ENCODE results near the gene VSTM2L. TPM values are rescaled to one million over a fixed set of nuclear protein-coding genes. Genes with fewer than 3 reads are reported as not detected.

Gene VSTM2L
- total RNA-seq, 1 donor from 2014 or later, result 6.2 TPM

DNA sequence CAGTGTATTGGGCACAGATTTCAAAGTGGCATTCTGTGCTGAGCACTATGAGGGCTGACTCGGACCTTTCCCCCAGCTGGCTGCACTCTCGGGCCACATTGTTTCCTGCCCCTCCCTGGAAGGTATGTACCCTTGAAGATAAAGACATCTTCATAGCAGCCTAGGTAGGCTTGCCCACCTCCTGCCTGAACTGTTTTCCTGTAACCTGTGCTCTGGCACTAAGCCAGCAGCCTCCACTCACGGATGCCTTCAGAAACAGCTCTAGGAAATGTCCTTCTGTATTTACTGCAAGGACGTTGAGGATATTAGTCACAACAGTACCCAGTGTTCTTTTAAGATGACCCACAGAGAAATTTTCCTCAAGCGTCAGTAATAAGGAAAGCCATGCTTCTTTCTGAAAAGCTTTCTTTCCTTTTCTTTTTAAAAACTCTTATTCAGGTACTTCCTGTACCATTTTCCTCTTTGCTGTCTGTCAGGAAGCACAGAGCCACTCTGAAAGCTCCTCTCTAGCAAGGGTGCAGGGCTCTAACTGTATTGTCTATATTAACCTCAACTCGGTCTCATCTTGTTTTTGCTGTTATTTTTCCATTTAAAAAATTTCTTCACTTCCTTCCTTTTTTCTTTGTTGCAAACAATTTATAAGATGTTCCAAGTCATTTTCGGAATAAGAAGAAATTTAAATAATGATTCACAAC is 86.8 kb downstream of the VSTM2L start:
- no peaks in the 10 kb centered on the region for H3K27me3 Mint-ChIP-seq
- H3K4me1 Mint-ChIP-seq (ENCODE audit: low read depth), result peaks cover 27% of the 10 kb centered on the region

GRCh38 chr20:37990571-37991151 is 87.7 kb downstream of the VSTM2L start:
- TF ChIP-seq, protein P1, sequence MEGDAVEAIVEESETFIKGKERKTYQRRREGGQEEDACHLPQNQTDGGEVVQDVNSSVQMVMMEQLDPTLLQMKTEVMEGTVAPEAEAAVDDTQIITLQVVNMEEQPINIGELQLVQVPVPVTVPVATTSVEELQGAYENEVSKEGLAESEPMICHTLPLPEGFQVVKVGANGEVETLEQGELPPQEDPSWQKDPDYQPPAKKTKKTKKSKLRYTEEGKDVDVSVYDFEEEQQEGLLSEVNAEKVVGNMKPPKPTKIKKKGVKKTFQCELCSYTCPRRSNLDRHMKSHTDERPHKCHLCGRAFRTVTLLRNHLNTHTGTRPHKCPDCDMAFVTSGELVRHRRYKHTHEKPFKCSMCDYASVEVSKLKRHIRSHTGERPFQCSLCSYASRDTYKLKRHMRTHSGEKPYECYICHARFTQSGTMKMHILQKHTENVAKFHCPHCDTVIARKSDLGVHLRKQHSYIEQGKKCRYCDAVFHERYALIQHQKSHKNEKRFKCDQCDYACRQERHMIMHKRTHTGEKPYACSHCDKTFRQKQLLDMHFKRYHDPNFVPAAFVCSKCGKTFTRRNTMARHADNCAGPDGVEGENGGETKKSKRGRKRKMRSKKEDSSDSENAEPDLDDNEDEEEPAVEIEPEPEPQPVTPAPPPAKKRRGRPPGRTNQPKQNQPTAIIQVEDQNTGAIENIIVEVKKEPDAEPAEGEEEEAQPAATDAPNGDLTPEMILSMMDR (IDR thresholded peaks at IDR 0.05; ENCODE audit: unreplicated experiment), result no peak
- Mint-ChIP-seq H3K27ac (peak overlapping the region; percentile 88), H3K4me3 (ENCODE audit: low read depth) (no peak overlapping the region), H3K27me3 (no peaks in the 10 kb centered on the region), H3K4me1 (ENCODE audit: low read depth) (peaks cover 27% of the 10 kb centered on the region), H3K9me3 (ENCODE audit: low read depth) (no peaks in the 10 kb centered on the region), H3K36me3 (ENCODE audit: insufficient read depth) (peaks cover 7% of the 10 kb centered on the region)
- DNase-seq (ENCODE audit: low spot score, unreplicated experiment), result no peak

More for the DNA sequence above, 86.8 kb downstream of the VSTM2L start:
- Mint-ChIP-seq H3K27ac (no peak overlapping the region), H3K9me3 (ENCODE audit: low read depth) (no peaks in the 10 kb centered on the region), H3K4me3 (ENCODE audit: low read depth) (no peak overlapping the region), H3K36me3 (ENCODE audit: insufficient read depth) (peaks cover 5% of the 10 kb centered on the region)
- TF ChIP-seq, protein P1 (IDR thresholded peaks at IDR 0.05; ENCODE audit: unreplicated experiment), result no peak
- no peak for DNase-seq (ENCODE audit: low spot score, unreplicated experiment)

GRCh38 chr20:37991157-37991866 is 88.4 kb downstream of the VSTM2L start:
- TF ChIP-seq, protein P1 (IDR thresholded peaks at IDR 0.05; ENCODE audit: unreplicated experiment), result no peak
- Mint-ChIP-seq H3K36me3 (ENCODE audit: insufficient read depth) (peaks cover 7% of the 10 kb centered on the region), H3K4me3 (ENCODE audit: low read depth) (no peak overlapping the region), H3K27ac (peak overlapping the region; percentile 88), H3K9me3 (ENCODE audit: low read depth) (no peaks in the 10 kb centered on the region), H3K4me1 (ENCODE audit: low read depth) (peaks cover 27% of the 10 kb centered on the region), H3K27me3 (no peaks in the 10 kb centered on the region)
- DNase-seq (ENCODE audit: low spot score, unreplicated experiment), result no peak

DNA sequence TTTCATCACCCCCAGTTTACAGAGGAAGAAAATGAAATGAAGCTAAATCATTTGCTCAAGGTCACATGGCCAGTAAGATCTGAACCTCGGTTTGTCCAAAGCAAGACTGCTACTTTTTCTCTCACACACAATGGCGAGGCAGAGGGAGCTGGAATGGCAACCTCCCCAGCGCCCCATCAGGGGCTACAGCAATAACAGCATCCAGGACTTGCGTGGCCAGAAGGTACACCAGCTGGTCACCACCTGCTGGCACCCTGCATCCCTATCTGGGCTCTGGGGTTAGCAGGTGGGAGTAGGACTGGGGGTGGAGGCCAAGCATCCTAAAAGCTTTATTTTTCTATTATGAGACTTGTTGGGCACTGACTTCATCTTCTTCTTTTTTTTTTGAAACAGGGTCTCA is 89.0 kb downstream of the VSTM2L start:
- peaks cover 8% of the 10 kb centered on the region for H3K36me3 Mint-ChIP-seq (ENCODE audit: insufficient read depth)
- H3K4me1 Mint-ChIP-seq (ENCODE audit: low read depth), result peaks cover 25% of the 10 kb centered on the region
- TF ChIP-seq, protein P1 (IDR thresholded peaks at IDR 0.05; ENCODE audit: unreplicated experiment), result no peak
- H3K4me3 Mint-ChIP-seq (ENCODE audit: low read depth), result no peak overlapping the region
- no peaks in the 10 kb centered on the region for H3K9me3 Mint-ChIP-seq (ENCODE audit: low read depth)
- H3K27ac Mint-ChIP-seq, result peak overlapping the region; percentile 65
- no peaks in the 10 kb centered on the region for H3K27me3 Mint-ChIP-seq
- DNase-seq (ENCODE audit: low spot score, unreplicated experiment), result no peak

GRCh38 chr20:37992802-37993409 is 90.0 kb downstream of the VSTM2L start:
- DNase-seq (ENCODE audit: low spot score, unreplicated experiment), result no peak
- TF ChIP-seq, protein P1 (IDR thresholded peaks at IDR 0.05; ENCODE audit: unreplicated experiment), result peak; percentile 76
- H3K4me3 Mint-ChIP-seq (ENCODE audit: low read depth), result no peak overlapping the region
- peaks cover 13% of the 10 kb centered on the region for H3K36me3 Mint-ChIP-seq (ENCODE audit: insufficient read depth)
- peaks cover 17% of the 10 kb centered on the region for H3K4me1 Mint-ChIP-seq (ENCODE audit: low read depth)
- H3K9me3 Mint-ChIP-seq (ENCODE audit: low read depth), result no peaks in the 10 kb centered on the region
- H3K27ac Mint-ChIP-seq, result no peak overlapping the region
- H3K27me3 Mint-ChIP-seq, result no peaks in the 10 kb centered on the region
